IPS-NIHi7 (cell line): Measurements from ENCODE around the gene KCNJ4.
A peak's percentile ranks its signal among the peaks of the same experiment; 100 is the strongest.
"Not testable (repeated sequence)": the region's sequence is repeated elsewhere in the genome, so short reads cannot be mapped to it uniquely, and the experiment has no call there.

Source experiments
- DNase-seq: peaks from one replicate; pipeline ENCODE4 v3.0.0; 2012; ENCODE audit warnings: mixed read lengths; ENCODE audit errors: extremely low spot score

Gene KCNJ4

GRCh38 chr22:38413085-38414008 lies 41.7 kb downstream of the KCNJ4 start:
- DNase-seq, result peak; percentile 6

GRCh38 chr22:38412435-38413084 lies 42.4 kb downstream of the KCNJ4 start:
- DNase-seq, result peak; percentile 85

- peak; percentile 1 for DNase-seq
Measured at GRCh38 chr22:38411016-38411415, 44.0 kb downstream of the KCNJ4 start.

GRCh38 chr22:38409916-38410315 lies 45.1 kb downstream of the KCNJ4 start:
- not testable (repeated sequence) for DNase-seq

GRCh38 chr22:38406617-38407016 lies 48.4 kb downstream of the KCNJ4 start:
- no peak for DNase-seq

GRCh38 chr22:38404419-38404818 lies 50.6 kb downstream of the KCNJ4 start:
- no peak for DNase-seq

- no peak for DNase-seq
Measured at GRCh38 chr22:38403812-38404211, 51.2 kb downstream of the KCNJ4 start.

GRCh38 chr22:38402204-38402603 lies 52.8 kb downstream of the KCNJ4 start:
- peak; percentile 19 for DNase-seq

- peak; percentile 19 for DNase-seq
Measured at GRCh38 chr22:38401336-38402084, 53.5 kb downstream of the KCNJ4 start.

- not testable (repeated sequence) for DNase-seq
Measured at GRCh38 chr22:38400256-38400655, 54.7 kb downstream of the KCNJ4 start.

GRCh38 chr22:38398609-38399461 lies 56.2 kb downstream of the KCNJ4 start:
- peak; percentile 79 for DNase-seq

- DNase-seq, result peak; percentile 38
Measured at GRCh38 chr22:38398181-38398608, 56.8 kb downstream of the KCNJ4 start.

GRCh38 chr22:38397189-38398085 lies 57.6 kb downstream of the KCNJ4 start:
- peak; percentile 49 for DNase-seq

GRCh38 chr22:38396440-38397069 lies 58.4 kb downstream of the KCNJ4 start:
- DNase-seq, result not testable (repeated sequence)

GRCh38 chr22:38395944-38396343 lies 59.1 kb downstream of the KCNJ4 start:
- not testable (repeated sequence) for DNase-seq

- DNase-seq, result not testable (repeated sequence)
Measured at GRCh38 chr22:38394929-38395624, 59.9 kb downstream of the KCNJ4 start.

GRCh38 chr22:38389428-38389818 lies 65.6 kb downstream of the KCNJ4 start:
- DNase-seq, result not testable (repeated sequence)

- DNase-seq, result not testable (repeated sequence)
Measured at GRCh38 chr22:38388506-38389427, 66.2 kb downstream of the KCNJ4 start.
